ENCODE data around the gene STXBP4.

The STXBP4 gene

DNA sequence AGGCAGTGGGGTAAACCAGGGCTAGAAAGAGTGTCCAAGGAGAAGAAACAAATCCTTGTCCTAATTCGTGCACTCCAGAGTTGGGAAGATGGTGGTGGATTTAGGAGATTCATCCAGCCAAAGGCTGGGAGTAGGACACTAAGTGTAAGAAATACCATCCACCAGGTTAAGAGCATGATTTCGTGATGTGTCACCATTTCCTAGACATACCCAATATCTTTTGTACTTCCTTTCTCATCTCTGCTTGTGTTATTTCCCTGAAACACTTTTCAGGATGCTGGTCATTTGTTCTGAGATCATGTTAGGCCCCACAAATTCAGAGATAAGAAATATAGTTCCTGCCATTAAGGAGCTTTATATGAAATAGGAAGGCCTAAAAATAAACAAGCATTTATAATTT lies 189.9 kb downstream of the STXBP4 start:
- Histone ChIP-seq H2AK5ac (ENCODE audit: low read length) (no peak overlapping the region), H4K12ac (ENCODE audit: low read depth, low read length) (no peak overlapping the region), H2BK120ac (ENCODE audit: insufficient read depth, low read length, poor library complexity) (no peak overlapping the region), H2BK12ac (ENCODE audit: low read length) (no peak overlapping the region), H3K36me3 (ENCODE audit: control insufficient read depth in 1 of 2, insufficient read depth in 2 of 2, low read length in 2 of 2) (no peaks in the 10 kb centered on the region), H3K27ac (ENCODE audit: low read depth, low read length) (no peak overlapping the region), H3K4ac (ENCODE audit: low read depth, low read length) (no peak overlapping the region), H3K79me1 (ENCODE audit: low read length) (no peaks in the 10 kb centered on the region), H2BK5ac (ENCODE audit: low read depth, low read length, poor library complexity) (no peak overlapping the region), H3K9ac (ENCODE audit: low read length) (no peak overlapping the region), H3K9me3 (ENCODE audit: insufficient read depth, low read depth, low read length) (no peaks in the 10 kb centered on the region), H4K8ac (ENCODE audit: low read depth, low read length) (no peak overlapping the region), H3K4me1 (ENCODE audit: control insufficient read depth in 1 of 2, insufficient read depth in 2 of 2, low read length in 2 of 2) (no peaks in the 10 kb centered on the region), H3K27me3 (ENCODE audit: insufficient read depth, low read length) (no peaks in the 10 kb centered on the region), H3K4me3 (ENCODE audit: low read depth, low read length) (no peak overlapping the region), H3K23ac (ENCODE audit: low read length) (no peak overlapping the region), H3K79me2 (ENCODE audit: control insufficient read depth, insufficient read depth, low read length, poor library complexity) (no peaks in the 10 kb centered on the region), H4K91ac (ENCODE audit: low read depth, low read length) (no peak overlapping the region), H2AFZ (ENCODE audit: insufficient read depth, low read length, poor library complexity) (no peak overlapping the region), H3K18ac (ENCODE audit: low read length) (no peak overlapping the region), H3K4me2 (ENCODE audit: low read length) (no peak overlapping the region), H3K14ac (ENCODE audit: low read length) (no peak overlapping the region)
- DNase-seq: peak; percentile 24 to 71
- no CpG with 5 or more reads among the region's 2 CpGs for WGBS (ENCODE audit: extremely low coverage, insufficient coverage, insufficient read length)

DNA sequence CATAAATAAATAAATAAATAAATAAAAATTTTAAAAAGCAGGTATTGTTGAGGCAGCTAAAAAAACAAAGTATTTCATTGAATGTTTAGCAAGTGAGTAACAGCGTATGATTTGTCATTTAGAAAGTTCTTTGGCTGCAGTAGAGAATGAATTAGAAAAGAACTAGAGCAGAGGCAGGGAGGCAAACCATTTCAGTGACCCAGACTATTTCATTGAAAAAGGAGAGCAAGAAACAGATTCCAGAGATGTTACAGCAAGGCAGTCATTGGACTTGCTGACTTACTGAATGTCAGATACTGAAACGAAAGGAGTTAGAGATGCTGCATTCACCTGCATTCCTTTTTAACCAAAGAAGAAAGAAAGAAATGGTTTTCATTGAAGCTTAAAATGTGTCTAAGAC lies 190.7 kb downstream of the STXBP4 start:
- no peaks in the 10 kb centered on the region for H3K27me3 ChIP-seq (ENCODE audit: insufficient read depth, low read length)
- H3K4ac ChIP-seq (ENCODE audit: low read depth, low read length): no peak overlapping the region
- H2AK5ac ChIP-seq (ENCODE audit: low read length): no peak overlapping the region
- H2AFZ ChIP-seq (ENCODE audit: insufficient read depth, low read length, poor library complexity): no peak overlapping the region
- H2BK12ac ChIP-seq (ENCODE audit: low read length): no peak overlapping the region
- no peak overlapping the region for H3K27ac ChIP-seq (ENCODE audit: low read depth, low read length)
- no peak overlapping the region for H3K4me2 ChIP-seq (ENCODE audit: low read length)
- H3K4me3 ChIP-seq (ENCODE audit: low read depth, low read length): no peak overlapping the region
- H3K9ac ChIP-seq (ENCODE audit: low read length): no peak overlapping the region
- DNase-seq: peak in 1 of 2 donors; percentile 32
- no peak overlapping the region for H2BK120ac ChIP-seq (ENCODE audit: insufficient read depth, low read length, poor library complexity)
- H4K8ac ChIP-seq (ENCODE audit: low read depth, low read length): no peak overlapping the region
- no peaks in the 10 kb centered on the region for H3K4me1 ChIP-seq (ENCODE audit: control insufficient read depth in 1 of 2, insufficient read depth in 2 of 2, low read length in 2 of 2)
- H3K79me1 ChIP-seq (ENCODE audit: low read length): no peaks in the 10 kb centered on the region
- no peaks in the 10 kb centered on the region for H3K9me3 ChIP-seq (ENCODE audit: insufficient read depth, low read depth, low read length)
- no peak overlapping the region for H3K14ac ChIP-seq (ENCODE audit: low read length)
- no peak overlapping the region for H4K12ac ChIP-seq (ENCODE audit: low read depth, low read length)
- no peak overlapping the region for H2BK5ac ChIP-seq (ENCODE audit: low read depth, low read length, poor library complexity)
- H3K18ac ChIP-seq (ENCODE audit: low read length): no peak overlapping the region
- H3K36me3 ChIP-seq (ENCODE audit: control insufficient read depth in 1 of 2, insufficient read depth in 2 of 2, low read length in 2 of 2): no peaks in the 10 kb centered on the region
- no peaks in the 10 kb centered on the region for H3K79me2 ChIP-seq (ENCODE audit: control insufficient read depth, insufficient read depth, low read length, poor library complexity)
- no peak overlapping the region for H3K23ac ChIP-seq (ENCODE audit: low read length)
- no CpG with 5 or more reads among the region's 2 CpGs for WGBS (ENCODE audit: extremely low coverage, insufficient coverage, insufficient read length)
- no peak overlapping the region for H4K91ac ChIP-seq (ENCODE audit: low read depth, low read length)

DNA sequence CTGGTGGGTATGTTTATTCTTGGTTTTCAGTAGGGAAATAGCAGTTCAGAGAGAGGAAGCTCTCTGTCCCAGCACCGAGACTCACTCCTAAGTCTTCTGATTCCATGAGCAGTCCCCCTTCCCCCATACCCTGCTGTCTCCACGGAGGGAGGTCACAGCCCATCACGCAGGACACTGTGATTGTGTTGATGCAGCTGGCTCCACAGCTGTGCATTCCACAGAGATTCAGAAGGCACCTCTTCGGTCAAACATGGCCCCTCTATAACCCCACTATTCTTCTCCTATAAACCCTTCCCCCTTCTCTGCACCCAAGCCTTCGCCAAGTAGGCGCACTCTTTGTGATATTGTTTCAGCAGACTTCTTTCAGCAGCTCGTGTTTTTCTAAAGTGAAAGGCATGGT lies 191.9 kb downstream of the STXBP4 start:
- no peak overlapping the region for H2AFZ ChIP-seq (ENCODE audit: insufficient read depth, low read length, poor library complexity)
- no peak for DNase-seq
- no peaks in the 10 kb centered on the region for H3K79me1 ChIP-seq (ENCODE audit: low read length)
- H4K12ac ChIP-seq (ENCODE audit: low read depth, low read length): no peak overlapping the region
- no peak overlapping the region for H4K8ac ChIP-seq (ENCODE audit: low read depth, low read length)
- no peak overlapping the region for H3K23ac ChIP-seq (ENCODE audit: low read length)
- H3K4ac ChIP-seq (ENCODE audit: low read depth, low read length): no peak overlapping the region
- no peaks in the 10 kb centered on the region for H3K9me3 ChIP-seq (ENCODE audit: insufficient read depth, low read depth, low read length)
- no peaks in the 10 kb centered on the region for H3K27me3 ChIP-seq (ENCODE audit: insufficient read depth, low read length)
- H4K91ac ChIP-seq (ENCODE audit: low read depth, low read length): no peak overlapping the region
- H3K4me2 ChIP-seq (ENCODE audit: low read length): no peak overlapping the region
- H3K18ac ChIP-seq (ENCODE audit: low read length): no peak overlapping the region
- H3K14ac ChIP-seq (ENCODE audit: low read length): no peak overlapping the region
- no peak overlapping the region for H2AK5ac ChIP-seq (ENCODE audit: low read length)
- no peak overlapping the region for H3K27ac ChIP-seq (ENCODE audit: low read depth, low read length)
- no peaks in the 10 kb centered on the region for H3K36me3 ChIP-seq (ENCODE audit: control insufficient read depth in 1 of 2, insufficient read depth in 2 of 2, low read length in 2 of 2)
- WGBS (ENCODE audit: extremely low coverage, insufficient coverage, insufficient read length): no CpG with 5 or more reads among the region's 7 CpGs
- no peak overlapping the region for H3K9ac ChIP-seq (ENCODE audit: low read length)
- H3K4me1 ChIP-seq (ENCODE audit: control insufficient read depth in 1 of 2, insufficient read depth in 2 of 2, low read length in 2 of 2): no peaks in the 10 kb centered on the region
- H2BK120ac ChIP-seq (ENCODE audit: insufficient read depth, low read length, poor library complexity): no peak overlapping the region
- no peaks in the 10 kb centered on the region for H3K79me2 ChIP-seq (ENCODE audit: control insufficient read depth, insufficient read depth, low read length, poor library complexity)
- no peak overlapping the region for H2BK12ac ChIP-seq (ENCODE audit: low read length)
- H2BK5ac ChIP-seq (ENCODE audit: low read depth, low read length, poor library complexity): no peak overlapping the region
- H3K4me3 ChIP-seq (ENCODE audit: low read depth, low read length): no peak overlapping the region

DNA sequence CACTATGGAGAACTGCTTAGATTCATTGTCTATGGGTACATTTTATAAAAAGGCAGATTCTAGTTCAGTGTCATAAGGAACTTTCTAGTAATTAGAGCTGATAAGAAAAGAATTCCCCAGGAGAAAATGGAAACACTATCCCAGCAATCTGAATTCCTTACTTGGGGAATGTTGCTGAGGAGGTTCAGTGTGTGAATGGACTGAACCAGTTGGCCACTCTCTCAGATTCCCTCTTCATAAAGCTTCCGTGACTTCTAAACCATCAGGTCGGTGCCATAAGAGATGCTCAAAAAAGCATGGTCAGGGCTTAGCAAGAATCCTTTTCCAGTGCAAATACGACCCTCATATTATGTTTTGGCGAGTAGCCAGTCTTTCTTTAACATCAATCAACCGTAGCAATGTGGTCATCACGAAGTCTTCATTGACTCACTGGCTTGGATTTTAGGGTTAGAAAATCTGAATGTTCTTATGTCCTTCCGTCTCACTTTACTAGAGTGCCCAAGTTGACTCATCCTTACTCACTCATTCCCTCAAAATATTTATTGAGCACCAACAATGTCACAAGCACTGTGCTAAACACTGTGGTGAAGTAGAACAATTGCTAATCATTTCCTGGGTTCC lies 193.5 kb downstream of the STXBP4 start:
- Histone ChIP-seq H2BK120ac (ENCODE audit: insufficient read depth, low read length, poor library complexity) (no peak overlapping the region), H3K36me3 (ENCODE audit: control insufficient read depth in 1 of 2, insufficient read depth in 2 of 2, low read length in 2 of 2) (no peaks in the 10 kb centered on the region), H2AFZ (ENCODE audit: insufficient read depth, low read length, poor library complexity) (no peak overlapping the region), H3K18ac (ENCODE audit: low read length) (no peak overlapping the region), H4K91ac (ENCODE audit: low read depth, low read length) (no peak overlapping the region), H3K27ac (ENCODE audit: low read depth, low read length) (no peak overlapping the region), H4K12ac (ENCODE audit: low read depth, low read length) (no peak overlapping the region), H3K23ac (ENCODE audit: low read length) (no peak overlapping the region), H3K27me3 (ENCODE audit: insufficient read depth, low read length) (no peaks in the 10 kb centered on the region), H3K4me2 (ENCODE audit: low read length) (no peak overlapping the region), H3K4me3 (ENCODE audit: low read depth, low read length) (no peak overlapping the region), H3K79me2 (ENCODE audit: control insufficient read depth, insufficient read depth, low read length, poor library complexity) (no peaks in the 10 kb centered on the region), H2AK5ac (ENCODE audit: low read length) (no peak overlapping the region), H3K79me1 (ENCODE audit: low read length) (no peaks in the 10 kb centered on the region), H3K9ac (ENCODE audit: low read length) (no peak overlapping the region), H2BK12ac (ENCODE audit: low read length) (no peak overlapping the region), H3K14ac (ENCODE audit: low read length) (no peak overlapping the region), H2BK5ac (ENCODE audit: low read depth, low read length, poor library complexity) (no peak overlapping the region), H3K9me3 (ENCODE audit: insufficient read depth, low read depth, low read length) (no peaks in the 10 kb centered on the region), H3K4me1 (ENCODE audit: control insufficient read depth in 1 of 2, insufficient read depth in 2 of 2, low read length in 2 of 2) (no peaks in the 10 kb centered on the region), H3K4ac (ENCODE audit: low read depth, low read length) (no peak overlapping the region), H4K8ac (ENCODE audit: low read depth, low read length) (no peak overlapping the region)
- no CpG with 5 or more reads among the region's 7 CpGs for WGBS (ENCODE audit: extremely low coverage, insufficient coverage, insufficient read length)
- peak; percentile 21 to 78 for DNase-seq

Measured in trophoblast cell (in vitro differentiated cells and primary cell).